GM18951 (cell line): ENCODE data around the gene SLF2.

Source experiments
- POLR2A ChIP-seq: IDR thresholded peaks from 4 replicates; pipeline ENCODE4 v1.6.1; 2011; ENCODE audit warnings: mild to moderate bottlenecking; ENCODE audit not compliant: insufficient read length, insufficient read depth; ENCODE audit errors: extremely low read depth
- in situ Hi-C: fragments of 300-500 bp; cut with MboI; formaldehyde crosslinking; loops from one replicate; pipeline ENCODE4 v1.12.0; 2022; ENCODE audit warnings: low sequenced_read_pairs, mixed read lengths, inconsistent platforms; ENCODE audit not compliant: unreplicated experiment

SLF2 gene

GRCh38 chr10:100873146-100873826, 39.5 kb upstream of the SLF2 start:
- no peak for TF ChIP-seq POLR2A
- in situ Hi-C loops, result no loop called here

- no peak for TF ChIP-seq POLR2A
- in situ Hi-C loops, result no loop called here
These were observed 38.9 kb upstream of the SLF2 start for GRCh38 chr10:100873827-100874326.

- TF ChIP-seq POLR2A, result no peak
- in situ Hi-C loops, result no loop called here
These were observed 37.9 kb upstream of the SLF2 start for GRCh38 chr10:100874702-100875483.

- in situ Hi-C loops, result no loop called here
- TF ChIP-seq POLR2A, result no peak
These were observed 37.1 kb upstream of the SLF2 start for GRCh38 chr10:100875484-100876166.

- in situ Hi-C loops, result no loop called here
- no peak for TF ChIP-seq POLR2A
These were observed 35.9 kb upstream of the SLF2 start for GRCh38 chr10:100876585-100877460.

- TF ChIP-seq POLR2A, result no peak
- in situ Hi-C loops, result no loop called here
These were observed 35.3 kb upstream of the SLF2 start for GRCh38 chr10:100877461-100877850.

- in situ Hi-C loops, result no loop called here
- TF ChIP-seq POLR2A, result no peak
These were observed 34.4 kb upstream of the SLF2 start for GRCh38 chr10:100878291-100878910.

- TF ChIP-seq POLR2A, result no peak
- in situ Hi-C loops, result no loop called here
These were observed 32.9 kb upstream of the SLF2 start for GRCh38 chr10:100879741-100880360.

GRCh38 chr10:100881556-100882213, 31.1 kb upstream of the SLF2 start:
- in situ Hi-C loops, result no loop called here
- no peak for TF ChIP-seq POLR2A

GRCh38 chr10:100882252-100882651, 30.5 kb upstream of the SLF2 start:
- no peak for TF ChIP-seq POLR2A
- in situ Hi-C loops, result no loop called here

- in situ Hi-C loops, result no loop called here
- TF ChIP-seq POLR2A, result no peak
These were observed 30.0 kb upstream of the SLF2 start for GRCh38 chr10:100882671-100883311.
